Esophagus squamous epithelium (tissue), 5 donors: ENCODE data around the gene SPACA9. TPM values are rescaled to one million over a fixed set of nuclear protein-coding genes. Genes with fewer than 3 reads are reported as not detected.

ENCODE experiments used
- DNase-seq: peaks from one replicate; lab custom pipeline; 2025; lab: John Stamatoyannopoulos, UW
- H3K27ac ChIP-seq, 4 donors: fragments of 200-600 bp; sonication (generic); one replicate each; pipeline ENCODE4 v1.5.1; 2016 to 2019; ENCODE audit warnings: mild to moderate bottlenecking in 1 of 4
- H3K27me3 ChIP-seq, 4 donors: fragments of 200-600 bp; sonication (generic); 1 replicate in 3 of 4; 2 replicates in 1 of 4; pipeline versions ENCODE4 v1.5.1 to v1.6.0; 2017 to 2021; ENCODE audit warnings: antibody characterized with exemption in 1 of 4
- H3K36me3 ChIP-seq, 3 donors: fragments of 200-600 bp; sonication (generic); one replicate each; pipeline ENCODE4 v1.5.1; 2016 to 2019
- H3K4me1 ChIP-seq, 3 donors: fragments of 200-600 bp; sonication (generic); one replicate each; pipeline ENCODE4 v1.5.1; 2017 to 2019
- H3K4me3 ChIP-seq, 4 donors: fragments of 200-600 bp; sonication (generic); 1 replicate in 3 of 4; 2 replicates in 1 of 4; pipeline ENCODE4 v1.5.1; 2016 to 2019; ENCODE audit warnings: mild to moderate bottlenecking in 2 of 4, moderate library complexity in 1 of 4
- H3K9me3 ChIP-seq, 3 donors: fragments of 200-600 bp; sonication (generic); one replicate each; pipeline ENCODE4 v1.5.1; 2016 to 2019
- CTCF ChIP-seq, 6 experiments: fragments of 450-650 bp in 4 of 6; fragments of 200-600 bp in 2 of 6; sonication (generic) in 2 of 6; IDR thresholded peaks; one replicate each; pipeline ENCODE4 v1.5.1; 2016 to 2019; ENCODE audit warnings: antibody characterized with exemption in 6 of 6, mild to moderate bottlenecking in 4 of 6, moderate library complexity in 4 of 6
- POLR2A ChIP-seq, 4 donors: fragments of 450-650 bp; IDR thresholded peaks; one replicate each; pipeline ENCODE4 v1.6.1; 2017; ENCODE audit warnings: antibody characterized with exemption in 4 of 4, mild to moderate bottlenecking in 4 of 4, moderate library complexity in 3 of 4
- WGBS, 2 donors: methylation state at CpG; one replicate each; pipeline ENCODE4 v1.1.5; 2018; 5-methylcytosine and 5-hydroxymethylcytosine counted together
- intact Hi-C: fragments of 100-400 bp; cut with DNase I; formaldehyde crosslinking; loops from one replicate; pipeline ENCODE4 v1.15.0; 2022
- total RNA-seq, 4 donors: library from RNA; depleted of rRNA; stranded (reverse); fragments of >200 nt; gene quantifications; one replicate each; pipeline ENCODE4 v1.1.0, GENCODE V29; 2016
- donor health status: DM: yes; HTN: yes; CAD: no.

Gene SPACA9
- total RNA-seq, 4 donors from 2014 or later, result 2.0 to 6.2 (median 3.9) TPM

GRCh38 chr9:132837501-132838286 lies 41.0 kb upstream of the SPACA9 start:
- Histone ChIP-seq H3K9me3 (no peaks in the 10 kb centered on the region), H3K4me3 (no peak overlapping the region), H3K4me1 (no peaks in the 10 kb centered on the region), H3K27me3 (no peaks in the 10 kb centered on the region), H3K36me3 (no peaks in the 10 kb centered on the region), H3K27ac (no peak overlapping the region)
- 72 to 83% methylated on average over 6 to 12 of the region's 16 CpGs for WGBS, 2 donors
- DNase-seq, result no peak
- intact Hi-C loops, result no loop called here
- TF ChIP-seq POLR2A (IDR thresholded peaks at IDR 0.05), result no peak
- TF ChIP-seq CTCF (IDR thresholded peaks at IDR 0.05), result no peak

GRCh38 chr9:132838291-132838690 lies 40.4 kb upstream of the SPACA9 start:
- WGBS, 2 donors, result 87 to 88% methylated on average over 3 to 4 of the region's 4 CpGs
- intact Hi-C loops, result no loop called here
- DNase-seq, result no peak
- Histone ChIP-seq H3K27me3 (no peaks in the 10 kb centered on the region), H3K36me3 (no peaks in the 10 kb centered on the region), H3K4me1 (no peaks in the 10 kb centered on the region), H3K9me3 (no peaks in the 10 kb centered on the region), H3K27ac (no peak overlapping the region), H3K4me3 (no peak overlapping the region)
- TF ChIP-seq CTCF (IDR thresholded peaks at IDR 0.05) (no peak), POLR2A (IDR thresholded peaks at IDR 0.05) (no peak)

- Histone ChIP-seq H3K27me3 (no peaks in the 10 kb centered on the region), H3K4me3 (no peak overlapping the region), H3K27ac (no peak overlapping the region), H3K9me3 (no peaks in the 10 kb centered on the region), H3K36me3 (no peaks in the 10 kb centered on the region), H3K4me1 (no peaks in the 10 kb centered on the region)
- WGBS, 2 donors, result 79 to 85% methylated on average over 9 to 13 of the region's 13 CpGs
- intact Hi-C loops, result no loop called here
- no peak for DNase-seq
- TF ChIP-seq POLR2A (IDR thresholded peaks at IDR 0.05), result no peak
- TF ChIP-seq CTCF (IDR thresholded peaks at IDR 0.05), result no peak
Measured at GRCh38 chr9:132840980-132841379, 37.7 kb upstream of the SPACA9 start.

GRCh38 chr9:132842124-132843044 lies 36.3 kb upstream of the SPACA9 start:
- TF ChIP-seq POLR2A (IDR thresholded peaks at IDR 0.05), result no peak
- no peak for TF ChIP-seq CTCF (IDR thresholded peaks at IDR 0.05)
- H3K9me3 ChIP-seq, result no peaks in the 10 kb centered on the region
- no peak for DNase-seq
- no peak overlapping the region for H3K4me3 ChIP-seq
- intact Hi-C loops, result no loop called here
- H3K27me3 ChIP-seq, result no peaks in the 10 kb centered on the region
- 67 to 80% methylated on average over 3 to 5 of the region's 5 CpGs for WGBS, 2 donors
- no peak overlapping the region for H3K27ac ChIP-seq
- H3K4me1 ChIP-seq, result no peaks in the 10 kb centered on the region
- no peaks in the 10 kb centered on the region for H3K36me3 ChIP-seq
